K562 (cell line): ENCODE data around the gene DNAJB4. TPM values are rescaled to one million over a fixed set of nuclear protein-coding genes. Genes with fewer than 3 reads are reported as not detected.

ENCODE experiments used
- ARHGAP35 ChIP-seq: fragments of 450-650 bp; IDR thresholded peaks from 2 replicates; pipeline ENCODE4 v1.6.1; 2018; ENCODE audit not compliant: partially characterized antibody
- BHLHE40 ChIP-seq: IDR thresholded peaks from 2 replicates; pipeline ENCODE4 v1.6.1; 2011; ENCODE audit warnings: low read length, improper control_type of control experiment
- CBX8 ChIP-seq: fragments of 200-600 bp; sonication (generic); IDR thresholded peaks from 2 replicates; pipeline ENCODE4 v1.6.1; 2012; ENCODE audit warnings: borderline replicate concordance, mixed run types, low read depth, mild to moderate bottlenecking, moderate library complexity, mixed read lengths, low read length, control low read depth, inconsistent platforms; ENCODE audit not compliant: poor library complexity, severe bottlenecking; ENCODE audit errors: extremely low read depth
- HNRNPH1 ChIP-seq: fragments of 200-400 bp; formaldehyde crosslinking; optimal IDR thresholded peaks from 2 replicates; pipeline ENCODE3; 2017; ENCODE audit warnings: low read depth, mild to moderate bottlenecking, low read length, moderate library complexity
- MAZ ChIP-seq, 2 experiments: fragments of 450-650 bp in 1 of 2; sonication (generic) in 1 of 2; formaldehyde crosslinking; IDR thresholded peaks in 1 of 2; conservative IDR thresholded peaks in 1 of 2; 2 replicates each; pipeline versions ENCODE4 v1.4.0 to v1.5.0; 2020; ENCODE audit warnings: mild to moderate bottlenecking in 1 of 2, missing genetic modification reagents in 1 of 2
- MYNN ChIP-seq, 2 experiments: sonication (generic); formaldehyde crosslinking in 1 of 2; IDR thresholded peaks; 2 replicates each; pipeline versions ENCODE4 v1.5.0 to v1.6.1; 2016 to 2020; ENCODE audit warnings: antibody characterized with exemption in 1 of 2, missing genetic modification reagents in 1 of 2
- POLR2H ChIP-seq: IDR thresholded peaks from 2 replicates; pipeline ENCODE4 v1.6.1; 2016; ENCODE audit warnings: missing genetic modification characterization, low read depth, mild to moderate bottlenecking, control low read depth, missing compliant biosample characterization, moderate library complexity
- PTRF ChIP-seq: fragments of 450-650 bp; IDR thresholded peaks from 2 replicates; pipeline ENCODE4 v1.6.1; 2016; ENCODE audit warnings: mild to moderate bottlenecking, missing genetic modification characterization, missing compliant biosample characterization
- TAF1 ChIP-seq: IDR thresholded peaks from 2 replicates; pipeline ENCODE4 v1.6.1; 2011; ENCODE audit warnings: mild to moderate bottlenecking, low read length, moderate library complexity; ENCODE audit not compliant: insufficient read depth, control insufficient read depth, severe bottlenecking; ENCODE audit errors: extremely low read depth
- ZNF23 ChIP-seq: fragments of 250-450 bp; sonication (Bioruptor Pico); IDR thresholded peaks from 2 replicates; pipeline ENCODE4 v1.4.0; 2020; ENCODE audit warnings: mild to moderate bottlenecking
- ZNF57 ChIP-seq: fragments of 450-650 bp; formaldehyde crosslinking; IDR thresholded peaks from 2 replicates; pipeline ENCODE4 v1.4.0; 2020; ENCODE audit warnings: mild to moderate bottlenecking, moderate library complexity
- ZNF76 ChIP-seq: fragments of 250-450 bp; sonication (Bioruptor Pico); IDR thresholded peaks from 2 replicates; pipeline ENCODE4 v1.4.0; 2020; ENCODE audit warnings: mild to moderate bottlenecking, moderate library complexity, borderline replicate concordance
- polyA plus RNA-seq, 8 experiments: library from polyadenylated mRNA; depleted of rRNA in 4 of 8; stranded (reverse) in 5 of 8; unstranded in 3 of 8; fragments of >200 nt; fragmentation: Nextera tagmentation in 2 of 8; fragmentation: Illumina TruSeq in 1 of 8; extraction: Ambion mirVana in 2 of 8; extraction: Trizol in 1 of 8; gene quantifications; 2 replicates each; pipeline versions ENCODE4 v1.2.1 to v1.2.3, GENCODE V29; 2011 to 2014; ENCODE audit warnings: inconsistent platforms in 1 of 8, missing spikeins in 1 of 8
- total RNA-seq, 7 experiments: library from RNA; depleted of rRNA in 6 of 7; stranded (reverse); fragments of >200 nt in 6 of 7; fragmentation: Illumina TruSeq in 2 of 7; extraction: Trizol in 2 of 7; gene quantifications; 2 replicates each; pipeline versions ENCODE4 v1.2.1 to v1.2.3, GENCODE V29; 2011 to 2021; ENCODE audit warnings: low replicate concordance in 1 of 7
- TF ChIP-seq, protein P1 (sequence below): sonication (generic); formaldehyde crosslinking; IDR thresholded peaks from 2 replicates; pipeline ENCODE4 v1.8.0; 2022; ENCODE audit warnings: mild to moderate bottlenecking, missing genetic modification reagents, borderline replicate concordance
- TF ChIP-seq, protein P2 (sequence below): sonication (generic); formaldehyde crosslinking; IDR thresholded peaks from 2 replicates; pipeline ENCODE4 v1.8.1; 2023; ENCODE audit warnings: mild to moderate bottlenecking, missing genetic modification reagents

The DNAJB4 gene
- total and polyA plus RNA-seq, 9 of the 15 experiments (the other 6 are each of a cell fraction or from before 2014, with no cell fraction given), result 8.5 to 27.7 (median 19.8) TPM

DNA sequence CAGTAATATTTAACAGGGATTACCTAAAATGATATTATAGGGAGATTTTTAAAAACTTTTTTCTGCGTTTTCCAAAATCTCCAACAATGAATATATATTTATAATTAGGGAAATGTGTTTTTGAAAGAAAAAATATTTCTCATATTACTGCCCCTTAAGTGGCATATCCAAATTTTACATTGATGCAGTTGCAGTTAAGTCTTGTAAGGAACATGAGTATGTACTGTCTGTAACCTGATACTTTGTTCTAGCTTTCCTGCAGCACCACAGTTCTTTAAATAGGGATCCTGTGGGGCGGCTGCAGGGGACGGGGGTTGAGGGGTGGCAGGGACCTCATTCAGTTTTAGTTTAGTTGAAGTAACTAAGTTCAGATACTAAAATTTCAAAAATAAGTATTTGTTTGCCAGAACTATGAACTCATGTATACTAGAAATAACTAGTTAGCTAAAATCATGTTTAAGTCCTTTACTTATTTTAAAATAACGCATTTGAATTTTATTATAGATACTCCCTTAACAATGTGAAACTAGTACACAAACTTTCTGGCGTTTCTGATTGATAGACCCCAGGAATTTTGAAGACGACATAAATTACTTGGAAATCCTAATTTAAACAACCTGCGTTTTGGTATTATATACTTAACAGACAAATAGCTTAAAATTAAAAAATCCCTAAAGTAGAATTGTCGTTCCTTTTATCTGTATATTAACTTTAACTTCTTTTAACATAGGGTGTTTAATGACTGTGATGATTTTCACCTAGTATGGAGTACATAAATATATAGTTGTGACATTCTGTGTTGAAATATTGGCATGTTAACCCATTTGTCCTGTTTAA is 639 bp upstream of the DNAJB4 start (continued):
- TF ChIP-seq PTRF (tag) (no peak), ZNF76 (CRISPR knock-in tag) (peak; percentile 70; the same call in 1 of the 2 replicates), POLR2H (tag) (peak; percentile 99), TAF1 (peak; percentile 37), MYNN (IDR thresholded peaks at IDR 0.05) (0 out of 2 replicates have a peak, but pooled peaks have one; percentile 21), MYNN (CRISPR knock-in tag; IDR thresholded peaks at IDR 0.05) (no peak), HNRNPH1 (peak; percentile 88), ZNF57 (CRISPR knock-in tag) (peak; percentile 99), CBX8 (no peak), BHLHE40 (no peak), ZNF23 (CRISPR knock-in tag) (peak; percentile 99), MAZ (CRISPR knock-in tag; conservative IDR thresholded peaks at IDR 0.05 in 1 of 2, IDR thresholded peaks at IDR 0.05 in 1 of 2) (peak; percentile 61 to 100; a peak in 3 of 4 replicates), ARHGAP35 (peak; percentile 94)
- TF ChIP-seq, protein P1, sequence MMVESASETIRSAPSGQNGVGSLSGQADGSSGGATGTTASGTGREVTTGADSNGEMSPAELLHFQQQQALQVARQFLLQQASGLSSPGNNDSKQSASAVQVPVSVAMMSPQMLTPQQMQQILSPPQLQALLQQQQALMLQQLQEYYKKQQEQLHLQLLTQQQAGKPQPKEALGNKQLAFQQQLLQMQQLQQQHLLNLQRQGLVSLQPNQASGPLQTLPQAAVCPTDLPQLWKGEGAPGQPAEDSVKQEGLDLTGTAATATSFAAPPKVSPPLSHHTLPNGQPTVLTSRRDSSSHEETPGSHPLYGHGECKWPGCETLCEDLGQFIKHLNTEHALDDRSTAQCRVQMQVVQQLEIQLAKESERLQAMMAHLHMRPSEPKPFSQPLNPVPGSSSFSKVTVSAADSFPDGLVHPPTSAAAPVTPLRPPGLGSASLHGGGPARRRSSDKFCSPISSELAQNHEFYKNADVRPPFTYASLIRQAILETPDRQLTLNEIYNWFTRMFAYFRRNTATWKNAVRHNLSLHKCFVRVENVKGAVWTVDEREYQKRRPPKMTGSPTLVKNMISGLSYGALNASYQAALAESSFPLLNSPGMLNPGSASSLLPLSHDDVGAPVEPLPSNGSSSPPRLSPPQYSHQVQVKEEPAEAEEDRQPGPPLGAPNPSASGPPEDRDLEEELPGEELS, result no peak
- TF ChIP-seq, protein P2, sequence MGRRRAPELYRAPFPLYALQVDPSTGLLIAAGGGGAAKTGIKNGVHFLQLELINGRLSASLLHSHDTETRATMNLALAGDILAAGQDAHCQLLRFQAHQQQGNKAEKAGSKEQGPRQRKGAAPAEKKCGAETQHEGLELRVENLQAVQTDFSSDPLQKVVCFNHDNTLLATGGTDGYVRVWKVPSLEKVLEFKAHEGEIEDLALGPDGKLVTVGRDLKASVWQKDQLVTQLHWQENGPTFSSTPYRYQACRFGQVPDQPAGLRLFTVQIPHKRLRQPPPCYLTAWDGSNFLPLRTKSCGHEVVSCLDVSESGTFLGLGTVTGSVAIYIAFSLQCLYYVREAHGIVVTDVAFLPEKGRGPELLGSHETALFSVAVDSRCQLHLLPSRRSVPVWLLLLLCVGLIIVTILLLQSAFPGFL (CRISPR knock-in tag), result no peak
